Left lung (tissue), 10 donors: ENCODE data around the gene POP4. TPM values are rescaled to one million over a fixed set of nuclear protein-coding genes. Genes with fewer than 3 reads are reported as not detected.
A peak's percentile ranks its signal among the peaks of the same experiment; 100 is the strongest.

Source experiments
- ATAC-seq: fragments of 200-7000 bp; cut with Tn5 transposase; one replicate; pipeline ENCODE4 v1.9.1; 2020; ENCODE audit warnings: moderate library complexity
- DNase-seq, 4 donors: peaks; one replicate each; pipeline ENCODE4 v3.0.0-alpha.2; 2013 to 2020
- H3K27ac ChIP-seq, 2 donors: fragments of 200-600 bp; sonication (generic) in 1 of 2; one replicate each; pipeline versions ENCODE4 v1.5.0 to v1.8.0; 2020 to 2021
- H3K27me3 ChIP-seq, 2 donors: fragments of 200-600 bp; sonication (generic) in 1 of 2; one replicate each; pipeline versions ENCODE4 v1.5.0 to v1.8.0; 2020 to 2021
- H3K36me3 ChIP-seq, 2 donors: fragments of 200-600 bp; sonication (generic) in 1 of 2; one replicate each; pipeline versions ENCODE4 v1.5.0 to v1.8.0; 2020 to 2021
- H3K4me1 ChIP-seq, 2 donors: fragments of 200-600 bp; one replicate each; pipeline ENCODE4 v1.8.0; 2021
- H3K4me3 ChIP-seq, 2 donors: fragments of 200-600 bp; sonication (generic) in 1 of 2; one replicate each; pipeline versions ENCODE4 v1.5.0 to v1.8.0; 2020 to 2021; ENCODE audit warnings: mild to moderate bottlenecking in 1 of 2
- H3K9me3 ChIP-seq, 2 donors: fragments of 200-600 bp; sonication (generic) in 1 of 2; one replicate each; pipeline versions ENCODE4 v1.5.0 to v1.8.0; 2020 to 2021
- CTCF ChIP-seq, 2 donors: fragments of 200-600 bp; sonication (generic) in 1 of 2; IDR thresholded peaks; one replicate each; pipeline versions ENCODE4 v1.5.0 to v1.8.0; 2021; ENCODE audit warnings: antibody characterized with exemption in 2 of 2
- intact Hi-C, 2 donors: fragments of 100-400 bp; cut with DNase I; formaldehyde crosslinking; loops; one replicate each; pipeline versions ENCODE4 v1.11.2 to v1.14.2; 2022
- polyA plus RNA-seq, 6 donors: library from polyadenylated mRNA; unstranded; fragments of 120-200 nt; gene quantifications; one replicate each; pipeline ENCODE4 v1.2.1, GENCODE V29; 2013; ENCODE audit not compliant: insufficient read length in 6 of 6
- total RNA-seq, 2 donors: library from RNA; stranded (reverse); fragmentation: NEBNext Ultra II Directional; extraction: Animal tissue kit (Norgen Biotek cat#: 25700); gene quantifications; one replicate each; pipeline ENCODE4 v1.2.1, GENCODE V29; 2021
- donor health status: DM: no; HTN: yes; CAD: no.
- donor health status: DM: no; HTN: no; CAD: no.

The POP4 gene
- total and polyA plus RNA-seq, 8 donors = 49.2 to 66.9 (median 54.4) TPM

- Histone ChIP-seq H3K27me3 (no peaks in the 10 kb centered on the region), H3K36me3 (no peaks in the 10 kb centered on the region), H3K4me3 (no peak overlapping the region), H3K9me3 (no peaks in the 10 kb centered on the region), H3K4me1 (no peaks in the 10 kb centered on the region), H3K27ac (no peak overlapping the region)
- no peak for TF ChIP-seq CTCF (IDR thresholded peaks at IDR 0.05)
- peak in 2 of 4 donors; percentile 9 to 23 for DNase-seq
- intact Hi-C loops = no loop called here
- no peak for ATAC-seq
Observed at GRCh38 chr19:29636553-29637360, 30.7 kb downstream of the POP4 start.

GRCh38 chr19:29639086-29639485 lies 33.0 kb downstream of the POP4 start:
- DNase-seq (peak in 1 of 4 donors; percentile 7), ATAC-seq (no peak)
- Histone ChIP-seq H3K4me1 (no peaks in the 10 kb centered on the region), H3K4me3 (no peak overlapping the region), H3K27me3 (no peaks in the 10 kb centered on the region), H3K36me3 (no peaks in the 10 kb centered on the region), H3K27ac (no peak overlapping the region), H3K9me3 (no peaks in the 10 kb centered on the region)
- intact Hi-C loops = no loop called here
- TF ChIP-seq CTCF (IDR thresholded peaks at IDR 0.05) = no peak

- intact Hi-C loops = no loop called here
- ATAC-seq (no peak), DNase-seq (peak in 1 of 4 donors; percentile 6)
- TF ChIP-seq CTCF (IDR thresholded peaks at IDR 0.05) = no peak
- Histone ChIP-seq H3K4me1 (peaks cover 0 to 4% of the 10 kb centered on the region in 2 donors), H3K27me3 (no peaks in the 10 kb centered on the region), H3K27ac (no peak overlapping the region), H3K36me3 (no peaks in the 10 kb centered on the region), H3K9me3 (no peaks in the 10 kb centered on the region), H3K4me3 (no peak overlapping the region)
Observed at GRCh38 chr19:29640231-29640630, 34.1 kb downstream of the POP4 start.

- Histone ChIP-seq H3K4me3 (no peak overlapping the region), H3K9me3 (no peaks in the 10 kb centered on the region), H3K36me3 (no peaks in the 10 kb centered on the region), H3K27me3 (no peaks in the 10 kb centered on the region), H3K27ac (no peak overlapping the region), H3K4me1 (peaks cover 0 to 13% of the 10 kb centered on the region in 2 donors)
- intact Hi-C loops = no loop called here
- no peak for DNase-seq
- no peak for TF ChIP-seq CTCF (IDR thresholded peaks at IDR 0.05)
- ATAC-seq = no peak
Observed at GRCh38 chr19:29641597-29641996, 35.5 kb downstream of the POP4 start.

GRCh38 chr19:29643361-29643935 lies 37.4 kb downstream of the POP4 start:
- H3K4me3 ChIP-seq = no peak overlapping the region
- TF ChIP-seq CTCF (IDR thresholded peaks at IDR 0.05) = no peak
- ATAC-seq = no peak
- intact Hi-C loops = no loop called here
- DNase-seq = peak in 1 of 4 donors; percentile 4
- no peaks in the 10 kb centered on the region for H3K36me3 ChIP-seq
- H3K27me3 ChIP-seq = no peaks in the 10 kb centered on the region
- H3K4me1 ChIP-seq = peaks cover 0 to 13% of the 10 kb centered on the region in 2 donors
- H3K27ac ChIP-seq = no peak overlapping the region
- H3K9me3 ChIP-seq = no peaks in the 10 kb centered on the region
